SU-DHL-6 (cell line): ENCODE data around the gene KIFC1.
"Not testable (repeated sequence)": the region's sequence is repeated elsewhere in the genome, so short reads cannot be mapped to it uniquely, and the experiment has no call there.

Experiments used
- CTCF ChIP-seq: fragments of 200-600 bp; sonication (generic); IDR thresholded peaks from one replicate; pipeline ENCODE4 v1.5.1; 2017; ENCODE audit warnings: antibody characterized with exemption, mild to moderate bottlenecking, low read length, moderate library complexity; ENCODE audit not compliant: insufficient read depth, poor library complexity, severe bottlenecking
- EZH2phosphoT487 ChIP-seq: fragments of 200-600 bp; sonication (generic), shearing (Covaris generic); conservative IDR thresholded peaks from 2 replicates; pipeline ENCODE4 v1.6.1; 2018; ENCODE audit warnings: mild to moderate bottlenecking, antibody characterized with exemption, low read length, moderate library complexity, mixed read lengths

GRCh38 chr6:33363486-33363885 lies 28.1 kb upstream of the KIFC1 start:
- TF ChIP-seq CTCF, EZH2phosphoT487: not testable (repeated sequence)
